K562 (cell line): Measurements from ENCODE around the gene PRRT2. TPM values are rescaled to one million over a fixed set of nuclear protein-coding genes. Genes with fewer than 3 reads are reported as not detected.

Experiments
- CBFB ChIP-seq: sonication (generic); formaldehyde crosslinking; IDR thresholded peaks from 2 replicates; pipeline ENCODE4 v1.4.0; 2020; ENCODE audit warnings: mild to moderate bottlenecking, missing genetic modification reagents
- CBX5 ChIP-seq: IDR thresholded peaks from 2 replicates; pipeline ENCODE4 v1.6.1; 2014; ENCODE audit warnings: low read depth, borderline replicate concordance
- ERF ChIP-seq: fragments of 450-650 bp; formaldehyde crosslinking; IDR thresholded peaks from 2 replicates; pipeline ENCODE4 v1.4.0; 2020; ENCODE audit warnings: mild to moderate bottlenecking, mixed read lengths
- NR1H2 ChIP-seq: sonication (generic); formaldehyde crosslinking; IDR thresholded peaks from 2 replicates; pipeline ENCODE4 v1.4.0; 2020; ENCODE audit warnings: mild to moderate bottlenecking, missing genetic modification reagents
- POLR2AphosphoS5 ChIP-seq: IDR thresholded peaks from 2 replicates; pipeline ENCODE4 v1.6.1; 2011; ENCODE audit warnings: mild to moderate bottlenecking, low read depth, low read length, moderate library complexity; ENCODE audit not compliant: control insufficient read depth, insufficient read depth
- SRSF3 ChIP-seq: fragments of 200-400 bp; formaldehyde crosslinking; IDR thresholded peaks from 2 replicates; pipeline ENCODE4 v1.6.1; 2016; ENCODE audit warnings: mild to moderate bottlenecking, low read length, moderate library complexity; ENCODE audit not compliant: insufficient read depth
- THAP7 ChIP-seq: fragments of 250-450 bp; sonication (Bioruptor Pico); IDR thresholded peaks from 2 replicates; pipeline ENCODE4 v1.5.0; 2021
- TOE1 ChIP-seq, 2 experiments: fragments of 450-650 bp in 1 of 2; sonication (generic) in 1 of 2; formaldehyde crosslinking in 1 of 2; IDR thresholded peaks; 2 replicates each; pipeline versions ENCODE4 v1.7.1 to v1.8.0; 2016 to 2022; ENCODE audit warnings: borderline replicate concordance in 2 of 2, mild to moderate bottlenecking in 2 of 2, antibody characterized with exemption in 1 of 2, inconsistent platforms in 1 of 2, low read depth in 1 of 2, missing genetic modification reagents in 1 of 2, moderate library complexity in 1 of 2
- ZBTB7A ChIP-seq: IDR thresholded peaks from 2 replicates; pipeline ENCODE4 v1.6.1; 2011; ENCODE audit warnings: low read depth, mild to moderate bottlenecking, low read length, moderate library complexity, borderline replicate concordance; ENCODE audit not compliant: control insufficient read depth
- ZC3H4 ChIP-seq: sonication (generic); formaldehyde crosslinking; IDR thresholded peaks from 2 replicates; pipeline ENCODE4 v1.9.0; 2021; ENCODE audit warnings: missing genetic modification reagents, borderline replicate concordance
- ZNF79 ChIP-seq: fragments of 250-450 bp; sonication (Bioruptor Pico); IDR thresholded peaks from 2 replicates; pipeline ENCODE4 v1.4.0; 2020; ENCODE audit warnings: low read depth, mild to moderate bottlenecking, moderate library complexity
- polyA plus RNA-seq, 8 experiments: library from polyadenylated mRNA; depleted of rRNA in 4 of 8; stranded (reverse) in 5 of 8; unstranded in 3 of 8; fragments of >200 nt; fragmentation: Nextera tagmentation in 2 of 8; fragmentation: Illumina TruSeq in 1 of 8; extraction: Ambion mirVana in 2 of 8; extraction: Trizol in 1 of 8; gene quantifications; 2 replicates each; pipeline versions ENCODE4 v1.2.1 to v1.2.3, GENCODE V29; 2011 to 2014; ENCODE audit warnings: inconsistent platforms in 1 of 8, missing spikeins in 1 of 8
- total RNA-seq, 7 experiments: library from RNA; depleted of rRNA in 6 of 7; stranded (reverse); fragments of >200 nt in 6 of 7; fragmentation: Illumina TruSeq in 2 of 7; extraction: Trizol in 2 of 7; gene quantifications; 2 replicates each; pipeline versions ENCODE4 v1.2.1 to v1.2.3, GENCODE V29; 2011 to 2021; ENCODE audit warnings: low replicate concordance in 1 of 7
- TF ChIP-seq, protein P1 (sequence below): fragments of 450-650 bp; IDR thresholded peaks from 2 replicates; pipeline ENCODE4 v1.6.1; 2016

The PRRT2 gene
- total and polyA plus RNA-seq, 9 of the 15 experiments (the other 6 are each of a cell fraction or from before 2014, with no cell fraction given) = 0.11 to 1.0 (median 0.42) TPM; not detected in 2

DNA sequence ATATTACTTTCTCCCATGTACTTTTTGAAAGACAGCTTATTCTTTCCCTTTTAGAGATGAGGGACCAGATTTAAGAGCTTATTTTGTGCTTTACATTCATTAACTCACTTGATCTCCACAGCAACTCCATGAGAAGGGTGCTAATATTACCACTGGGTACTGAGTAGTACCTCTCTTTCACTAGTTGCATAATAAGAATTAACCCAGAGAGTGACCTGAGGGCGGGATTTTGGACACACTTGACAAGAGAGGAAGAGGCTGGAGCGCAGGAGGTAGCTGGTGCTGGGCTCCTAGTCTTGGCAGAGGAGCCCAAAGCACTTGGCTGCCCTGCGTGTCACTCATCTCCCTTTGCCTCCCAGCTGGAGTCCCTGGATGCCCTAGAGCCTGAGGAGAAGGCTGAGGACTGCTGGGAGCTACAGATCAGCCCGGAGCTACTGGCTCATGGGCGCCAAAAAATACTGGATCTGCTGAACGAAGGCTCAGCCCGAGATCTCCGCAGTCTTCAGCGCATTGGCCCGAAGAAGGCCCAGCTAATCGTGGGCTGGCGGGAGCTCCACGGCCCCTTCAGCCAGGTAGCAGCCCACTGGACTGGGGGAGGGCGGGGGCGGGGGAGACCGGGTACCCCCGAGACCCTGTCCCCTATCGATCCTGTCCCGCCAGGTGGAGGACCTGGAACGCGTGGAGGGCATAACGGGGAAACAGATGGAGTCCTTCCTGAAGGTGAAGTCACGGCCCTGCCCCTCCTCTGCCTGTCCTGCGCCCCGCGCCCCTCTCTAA is 7.3 kb upstream of the PRRT2 start (continued):
- TF ChIP-seq NR1H2 (CRISPR knock-in tag) (no peak), ERF (CRISPR knock-in tag) (peak; percentile 19; the same call in 1 of the 2 replicates), ZC3H4 (CRISPR knock-in tag) (peak; percentile 91; the same call in 1 of the 2 replicates), THAP7 (CRISPR knock-in tag) (0 out of 2 replicates have a peak, but pooled peaks have one; percentile 21), ZBTB7A (peak; percentile 57), CBX5 (0 out of 2 replicates have a peak, but pooled peaks have one; percentile 3), SRSF3 (peak; percentile 79; the same call in 1 of the 2 replicates), CBFB (CRISPR knock-in tag) (no peak), POLR2AphosphoS5 (peak; percentile 23; the same call in 1 of the 2 replicates), TOE1 (IDR thresholded peaks at IDR 0.05; ENCODE audit: borderline replicate concordance) (no peak), TOE1 (CRISPR knock-in tag; IDR thresholded peaks at IDR 0.05; ENCODE audit: borderline replicate concordance, low read depth) (0 out of 2 replicates have a peak, but pooled peaks have one; percentile 16), ZNF79 (CRISPR knock-in tag) (no peak)
- TF ChIP-seq, protein P1, sequence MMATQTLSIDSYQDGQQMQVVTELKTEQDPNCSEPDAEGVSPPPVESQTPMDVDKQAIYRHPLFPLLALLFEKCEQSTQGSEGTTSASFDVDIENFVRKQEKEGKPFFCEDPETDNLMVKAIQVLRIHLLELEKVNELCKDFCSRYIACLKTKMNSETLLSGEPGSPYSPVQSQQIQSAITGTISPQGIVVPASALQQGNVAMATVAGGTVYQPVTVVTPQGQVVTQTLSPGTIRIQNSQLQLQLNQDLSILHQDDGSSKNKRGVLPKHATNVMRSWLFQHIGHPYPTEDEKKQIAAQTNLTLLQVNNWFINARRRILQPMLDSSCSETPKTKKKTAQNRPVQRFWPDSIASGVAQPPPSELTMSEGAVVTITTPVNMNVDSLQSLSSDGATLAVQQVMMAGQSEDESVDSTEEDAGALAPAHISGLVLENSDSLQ = peak; percentile 77
